K562 (cell line): ENCODE data around the gene SMOC2. TPM values are rescaled to one million over a fixed set of nuclear protein-coding genes. Genes with fewer than 3 reads are reported as not detected.
A peak's percentile ranks its signal among the peaks of the same experiment; 100 is the strongest.

Experiments
- ATAC-seq: fragments of 200-7000 bp; cut with Tn5 transposase; 3 replicates; pipeline ENCODE4 v1.9.1; 2020; ENCODE audit warnings: moderate library complexity
- BruUV-seq: library from RNA; stranded (reverse); fragments of 400-500 nt; replicated peaks from 2 replicates; lab custom pipeline; 2021; lab: Mats Ljungman, UMichigan
- CTCF ChIA-PET: fragments of 300-600 bp; formaldehyde crosslinking; extraction: SDS; loops from one replicate; lab custom pipeline; 2021; ENCODE audit warnings: low intra/inter-chr PET ratio; lab: Yijun Ruan, JAX
- POLR2A ChIA-PET: fragments of 300-600, 350-650 bp; sonication (Branson Sonifier 250); formaldehyde crosslinking; extraction: SDS; loops from one replicate; lab custom pipeline; 2021; ENCODE audit warnings: antibody characterized with exemption, inconsistent platforms; lab: Yijun Ruan, JAX
- DNase-seq, 4 experiments: peaks; one replicate each; pipeline versions ENCODE4 v3.0.0 to v3.0.0-alpha.2; 2011 to 2018; ENCODE audit warnings: low spot score in 3 of 4, mixed read lengths in 3 of 4; ENCODE audit errors: extremely low read depth in 1 of 4
- FAIRE-seq: peaks from 2 replicates; lab custom pipeline; 2011; peaks lifted over from hg19 to GRCh38; lab: Jason Lieb, UNC
- H2AFZ ChIP-seq: 2 replicates; pipeline ENCODE4 v1.6.0; 2011; ENCODE audit warnings: low read depth, low read length, control low read depth, inconsistent platforms
- H3K27ac ChIP-seq: fragments of 200-600 bp; 3 replicates; pipeline ENCODE4 v1.8.0; 2011; ENCODE audit warnings: low read depth, mild to moderate bottlenecking, control low read depth, inconsistent platforms, low read length, moderate library complexity, mixed read lengths; ENCODE audit errors: extremely low read depth
- H3K27me3 ChIP-seq, 2 experiments: fragments of 300-600 bp in 1 of 2; 2 replicates in 1 of 2; 3 replicates in 1 of 2; pipeline versions ENCODE4 v1.6.0 to v1.8.0; 2011; ENCODE audit warnings: inconsistent platforms in 2 of 2, low read length in 2 of 2, mild to moderate bottlenecking in 1 of 2, mixed read lengths in 1 of 2, moderate library complexity in 1 of 2; ENCODE audit not compliant: control insufficient read depth in 2 of 2, insufficient read depth in 2 of 2
- H3K36me3 ChIP-seq: fragments of 300-600 bp; 3 replicates; pipeline ENCODE4 v1.8.0; 2011; ENCODE audit warnings: mild to moderate bottlenecking, low read length, inconsistent platforms; ENCODE audit not compliant: control insufficient read depth, insufficient read depth
- H3K4me1 ChIP-seq, 2 experiments: fragments of 200-600 bp in 1 of 2; replicated peaks in 1 of 2; 2 replicates in 1 of 2; 3 replicates in 1 of 2; pipeline versions ENCODE4 v1.5.1 to v1.8.0; 2011; ENCODE audit warnings: inconsistent platforms in 2 of 2, low read length in 2 of 2, mild to moderate bottlenecking in 1 of 2, mixed read lengths in 1 of 2, moderate library complexity in 1 of 2; ENCODE audit not compliant: control insufficient read depth in 2 of 2, insufficient read depth in 2 of 2
- H3K4me2 ChIP-seq: 2 replicates; pipeline ENCODE4 v1.6.1; 2011; ENCODE audit warnings: low read length, control low read depth, inconsistent platforms, mixed read lengths; ENCODE audit not compliant: insufficient read depth
- H3K4me3 ChIP-seq: fragments of 200-600 bp; sonication (generic), shearing (Covaris generic); 2 replicates; pipeline ENCODE4 v1.5.1; 2016; ENCODE audit warnings: control low read depth, inconsistent platforms
- H3K79me2 ChIP-seq: fragments of 200-600 bp; 3 replicates; pipeline ENCODE4 v1.8.0; 2011; ENCODE audit warnings: low read length, inconsistent platforms; ENCODE audit not compliant: control insufficient read depth, insufficient read depth
- H3K9ac ChIP-seq, 2 experiments: 2 replicates each; pipeline versions ENCODE4 v1.6.0 to v1.6.1; 2011; ENCODE audit warnings: low read depth in 2 of 2, low read length in 2 of 2, control low read depth in 1 of 2, inconsistent platforms in 1 of 2, mild to moderate bottlenecking in 1 of 2, mixed read lengths in 1 of 2; ENCODE audit not compliant: insufficient read depth in 1 of 2
- H3K9me1 ChIP-seq: one replicate; pipeline ENCODE4 v1.6.0; 2011; ENCODE audit warnings: inconsistent platforms, mild to moderate bottlenecking, low read length, moderate library complexity; ENCODE audit not compliant: control insufficient read depth, insufficient read depth
- H3K9me3 ChIP-seq: replicated peaks from 2 replicates; pipeline ENCODE4 v1.5.1; 2011; ENCODE audit warnings: low read depth, low read length, inconsistent platforms; ENCODE audit not compliant: control insufficient read depth, insufficient read depth
- H4K20me1 ChIP-seq: replicated peaks from 2 replicates; pipeline ENCODE4 v1.6.1; 2011; ENCODE audit warnings: low read length, inconsistent platforms, mixed read lengths; ENCODE audit not compliant: control insufficient read depth, insufficient read depth
- BRF2 ChIP-seq: IDR thresholded peaks from 3 replicates; pipeline ENCODE4 v1.6.1; 2011; ENCODE audit warnings: borderline replicate concordance, mild to moderate bottlenecking; ENCODE audit not compliant: insufficient read length, insufficient read depth
- CBFB ChIP-seq: sonication (generic); formaldehyde crosslinking; IDR thresholded peaks from 2 replicates; pipeline ENCODE4 v1.4.0; 2020; ENCODE audit warnings: mild to moderate bottlenecking, missing genetic modification reagents
- COPS2 ChIP-seq: fragments of 450-650 bp; conservative IDR thresholded peaks from 2 replicates; pipeline ENCODE4 v1.6.1; 2016; ENCODE audit warnings: mild to moderate bottlenecking, moderate library complexity
- GATAD2A ChIP-seq: fragments of 450-650 bp; IDR thresholded peaks from 2 replicates; pipeline ENCODE4 v1.6.1; 2017
- GMEB1 ChIP-seq: fragments of 250-450 bp; sonication (Bioruptor Pico); IDR thresholded peaks from 2 replicates; pipeline ENCODE4 v1.4.0; 2020; ENCODE audit warnings: mild to moderate bottlenecking
- HMGN3 ChIP-seq: IDR thresholded peaks from 2 replicates; pipeline ENCODE4 v1.6.1; 2011; ENCODE audit warnings: borderline replicate concordance, low read depth, mild to moderate bottlenecking, mixed read lengths, low read length; ENCODE audit not compliant: insufficient read length; ENCODE audit errors: extremely low read depth
- ID3 ChIP-seq, 2 experiments: fragments of 250-450 bp in 1 of 2; fragments of 450-650 bp in 1 of 2; sonication (Bioruptor Pico) in 1 of 2; IDR thresholded peaks; 2 replicates each; pipeline versions ENCODE4 v1.6.1 to v1.8.0; 2016 to 2021; ENCODE audit warnings: mild to moderate bottlenecking in 2 of 2, moderate library complexity in 2 of 2, missing compliant biosample characterization in 1 of 2, missing genetic modification characterization in 1 of 2
- MIER1 ChIP-seq: fragments of 450-650 bp; IDR thresholded peaks from 2 replicates; pipeline ENCODE4 v1.6.1; 2016; ENCODE audit warnings: antibody characterized with exemption, mild to moderate bottlenecking, low read depth
- PHB2 ChIP-seq: fragments of 450-650 bp; IDR thresholded peaks from 2 replicates; pipeline ENCODE4 v1.6.1; 2017; ENCODE audit warnings: low read depth
- RFX1 ChIP-seq: fragments of 450-650 bp; IDR thresholded peaks from 2 replicates; pipeline ENCODE4 v1.6.1; 2016; ENCODE audit warnings: mild to moderate bottlenecking, moderate library complexity
- SETDB1 ChIP-seq: IDR thresholded peaks from one replicate; pipeline ENCODE4 v1.6.1; 2012; ENCODE audit warnings: low read length, control low read depth, inconsistent platforms
- TCFL5 ChIP-seq: fragments of 250-450 bp; sonication (Bioruptor Pico); conservative IDR thresholded peaks from 2 replicates; pipeline ENCODE4 v1.6.1; 2021; ENCODE audit warnings: mild to moderate bottlenecking, moderate library complexity, matching md5 sums
- TEAD4 ChIP-seq, 2 experiments: sonication (generic) in 1 of 2; formaldehyde crosslinking in 1 of 2; IDR thresholded peaks; 2 replicates each; pipeline versions ENCODE4 v1.6.1 to v1.8.0; 2012 to 2022; ENCODE audit warnings: borderline replicate concordance in 1 of 2, inconsistent platforms in 1 of 2, low read length in 1 of 2, mild to moderate bottlenecking in 1 of 2, missing genetic modification reagents in 1 of 2
- TOE1 ChIP-seq, 2 experiments: fragments of 450-650 bp in 1 of 2; sonication (generic) in 1 of 2; formaldehyde crosslinking in 1 of 2; IDR thresholded peaks; 2 replicates each; pipeline versions ENCODE4 v1.7.1 to v1.8.0; 2016 to 2022; ENCODE audit warnings: borderline replicate concordance in 2 of 2, mild to moderate bottlenecking in 2 of 2, antibody characterized with exemption in 1 of 2, inconsistent platforms in 1 of 2, low read depth in 1 of 2, missing genetic modification reagents in 1 of 2, moderate library complexity in 1 of 2
- ZBTB1 ChIP-seq: sonication (generic); formaldehyde crosslinking; IDR thresholded peaks from 2 replicates; pipeline ENCODE4 v1.8.1; 2023; ENCODE audit warnings: missing genetic modification reagents, low read depth, mild to moderate bottlenecking, borderline replicate concordance
- ZFPM2 ChIP-seq: fragments of 250-450 bp; sonication (Bioruptor Pico); IDR thresholded peaks from 2 replicates; pipeline ENCODE4 v1.5.1; 2022; ENCODE audit warnings: mild to moderate bottlenecking
- ZNF274 ChIP-seq: IDR thresholded peaks from 2 replicates; pipeline ENCODE4 v1.6.1; 2011; ENCODE audit warnings: low read depth, mild to moderate bottlenecking, low read length, moderate library complexity, borderline replicate concordance
- ZNF511 ChIP-seq: sonication (generic); formaldehyde crosslinking; IDR thresholded peaks from 2 replicates; pipeline ENCODE4 v1.8.0; 2022; ENCODE audit warnings: mild to moderate bottlenecking, missing genetic modification reagents
- WGBS: fragments of 100-300 bp; shearing (Covaris generic); methylation state at CpG from one replicate; pipeline ENCODE4 v1.1.6; 2016; ENCODE audit warnings: low coverage, mixed read lengths; ENCODE audit not compliant: insufficient coverage; ENCODE audit errors: missing lambda C conversion rate; 5-methylcytosine and 5-hydroxymethylcytosine counted together
- in situ Hi-C: fragments of 300-500 bp; cut with MboI; formaldehyde crosslinking; loops from 4 replicates; pipeline ENCODE4 v1.15.0; 2018; ENCODE audit warnings: inconsistent platforms, mixed read lengths
- intact Hi-C: fragments of 100-400 bp; cut with micrococcal nuclease; formaldehyde crosslinking; loops from 2 replicates; pipeline ENCODE4 v1.14.2; 2022
- polyA plus RNA-seq, 8 experiments: library from polyadenylated mRNA; depleted of rRNA in 4 of 8; stranded (reverse) in 5 of 8; unstranded in 3 of 8; fragments of >200 nt; fragmentation: Nextera tagmentation in 2 of 8; fragmentation: Illumina TruSeq in 1 of 8; extraction: Ambion mirVana in 2 of 8; extraction: Trizol in 1 of 8; gene quantifications; 2 replicates each; pipeline versions ENCODE4 v1.2.1 to v1.2.3, GENCODE V29; 2011 to 2014; ENCODE audit warnings: inconsistent platforms in 1 of 8, missing spikeins in 1 of 8
- total RNA-seq, 7 experiments: library from RNA; depleted of rRNA in 6 of 7; stranded (reverse); fragments of >200 nt in 6 of 7; fragmentation: Illumina TruSeq in 2 of 7; extraction: Trizol in 2 of 7; gene quantifications; 2 replicates each; pipeline versions ENCODE4 v1.2.1 to v1.2.3, GENCODE V29; 2011 to 2021; ENCODE audit warnings: low replicate concordance in 1 of 7

The SMOC2 gene
- total and polyA plus RNA-seq, 9 of the 15 experiments (the other 6 are each of a cell fraction or from before 2014, with no cell fraction given) = 0.45 to 2.3 (median 1.1) TPM

- H3K4me2 ChIP-seq = no peak overlapping the region
- CTCF ChIA-PET = no interaction called here
- H2AFZ ChIP-seq = no peak overlapping the region
- peaks cover 10 to 35% of the 10 kb centered on the region in 2 experiments; a peak in 4 of 5 replicates for H3K27me3 ChIP-seq
- peaks cover 0 to 3% of the 10 kb centered on the region in 2 experiments; a peak in 1 of 5 replicates for H3K4me1 ChIP-seq
- H3K9ac ChIP-seq = peak overlapping the region in 1 of 2 experiments; percentile 53; a peak in 2 of 4 replicates
- H3K4me3 ChIP-seq = no peak overlapping the region
- H3K27ac ChIP-seq = no peak overlapping the region
- no peaks in the 10 kb centered on the region for H3K79me2 ChIP-seq
- ATAC-seq (peak; percentile 53), DNase-seq (no peak), FAIRE-seq (no peak)
- BruUV-seq = no TSS peak
- peaks cover 3% of the 10 kb centered on the region; the same call in 1 of the 2 replicates for H4K20me1 ChIP-seq
- H3K9me3 ChIP-seq = no peaks in the 10 kb centered on the region
- intact Hi-C loops (no loop called here), in situ Hi-C loops (no loop called here)
- no peaks in the 10 kb centered on the region for H3K9me1 ChIP-seq
- POLR2A ChIA-PET = no interaction called here
- no peaks in the 10 kb centered on the region for H3K36me3 ChIP-seq
- 29% methylated on average over 13 of the region's 18 CpGs for WGBS
- TF ChIP-seq BRF2 (no peak), ZNF274 (no peak), TCFL5 (CRISPR knock-in tag) (no peak), HMGN3 (no peak), GATAD2A (no peak), MIER1 (no peak), PHB2 (no peak), COPS2 (no peak), ZNF511 (CRISPR knock-in tag) (no peak), TOE1 (IDR thresholded peaks at IDR 0.05; ENCODE audit: borderline replicate concordance) (no peak), TOE1 (CRISPR knock-in tag; IDR thresholded peaks at IDR 0.05; ENCODE audit: borderline replicate concordance, low read depth) (no peak), TEAD4 (IDR thresholded peaks at IDR 0.05; ENCODE audit: low read length) (no peak), TEAD4 (CRISPR knock-in tag; IDR thresholded peaks at IDR 0.05; ENCODE audit: borderline replicate concordance) (no peak), RFX1 (no peak), ZBTB1 (no peak), ZFPM2 (CRISPR knock-in tag) (no peak), GMEB1 (no peak), SETDB1 (no peak), ID3 (CRISPR knock-in tag; IDR thresholded peaks at IDR 0.05) (no peak), ID3 (tag; IDR thresholded peaks at IDR 0.05) (no peak), CBFB (CRISPR knock-in tag) (no peak)
These were observed 11.8 kb downstream of the SMOC2 start for GRCh38 chr6:168452685-168453377.
